GM18867 (cell line): Measurements from ENCODE around the gene DSTN.

Experiments
- ATAC-seq: cut with Tn5 transposase; IDR thresholded peaks from one replicate; pipeline ENCODE4 v1.9.1; 2021; ENCODE audit warnings: mild to moderate bottlenecking, moderate library complexity; ENCODE audit not compliant: unreplicated experiment

DSTN gene

GRCh38 chr20:17622086-17622850 lies 52.4 kb downstream of the DSTN start:
- ATAC-seq: no peak

DNA sequence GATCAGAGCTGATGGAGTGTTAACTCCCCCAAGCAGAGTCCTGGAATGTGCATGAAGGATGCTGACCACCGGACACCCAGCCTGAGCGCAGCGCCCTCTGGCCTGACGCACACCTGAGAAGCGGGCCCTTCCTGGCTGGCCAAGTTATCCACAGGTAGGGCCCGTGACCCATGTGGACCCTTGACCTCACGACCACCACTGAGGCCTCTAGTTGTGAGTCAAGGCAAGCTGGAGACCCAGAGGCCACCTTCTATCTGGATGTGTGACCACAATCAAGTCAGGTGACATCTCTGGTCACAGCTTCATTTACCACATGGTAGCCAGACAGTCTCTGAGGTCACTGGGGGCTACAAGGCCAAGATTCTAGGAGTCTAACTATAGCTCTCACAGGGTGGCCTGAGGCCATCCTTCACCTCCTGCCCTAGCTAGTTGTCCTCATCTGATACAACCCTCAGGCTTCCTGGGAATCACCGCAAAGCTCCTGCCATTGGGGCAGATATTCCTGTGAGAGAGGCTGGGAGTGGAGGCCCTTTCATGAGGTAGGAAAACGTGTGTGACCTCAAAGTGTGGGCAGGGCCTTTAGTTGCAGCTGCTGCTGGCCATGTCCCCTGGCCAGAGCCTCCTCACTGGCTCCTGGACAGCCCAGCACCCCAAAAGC lies 53.1 kb downstream of the DSTN start:
- ATAC-seq: no peak

GRCh38 chr20:17624070-17624469 lies 54.2 kb downstream of the DSTN start:
- no peak for ATAC-seq

- ATAC-seq: no peak
Observed at GRCh38 chr20:17624551-17625245, 54.8 kb downstream of the DSTN start.

DNA sequence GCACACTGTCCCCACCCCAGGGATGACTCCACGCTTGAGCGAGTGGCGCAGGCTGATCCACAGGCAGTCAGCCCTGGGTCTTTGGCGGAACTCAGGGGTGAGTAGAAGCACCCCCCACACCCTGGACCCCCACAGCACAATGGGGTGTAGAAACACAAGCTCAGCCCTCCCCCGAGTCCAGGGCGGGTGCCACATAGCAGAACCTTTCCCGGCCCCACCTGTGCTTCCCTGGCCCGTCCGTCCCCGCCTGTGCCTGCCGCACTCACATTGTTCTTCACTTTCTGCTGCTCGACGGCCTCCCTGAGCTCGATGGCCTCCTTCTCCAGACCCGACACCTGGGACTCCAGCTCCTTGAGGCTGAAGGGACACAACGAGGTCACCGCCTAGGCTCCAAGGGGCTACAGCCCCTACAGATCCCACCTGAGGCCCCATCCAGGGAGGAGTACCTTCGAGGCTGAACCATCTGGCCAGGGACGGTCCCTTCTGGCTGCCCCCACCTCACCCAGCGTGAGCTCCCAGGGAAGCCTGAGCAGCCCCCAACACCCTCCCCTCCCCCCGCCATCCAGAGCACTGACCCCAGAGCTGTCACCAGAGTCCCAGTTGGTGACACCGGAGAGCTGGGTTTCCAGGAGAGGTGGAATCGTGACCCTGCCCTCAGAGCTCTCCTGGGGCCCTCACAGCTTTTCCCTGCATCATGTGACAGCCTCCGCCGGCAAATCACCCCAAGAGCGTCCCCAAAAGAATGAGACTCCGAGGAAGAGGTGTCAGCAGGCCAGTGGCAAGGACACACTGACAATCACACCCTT lies 55.6 kb downstream of the DSTN start:
- ATAC-seq: no peak

DNA sequence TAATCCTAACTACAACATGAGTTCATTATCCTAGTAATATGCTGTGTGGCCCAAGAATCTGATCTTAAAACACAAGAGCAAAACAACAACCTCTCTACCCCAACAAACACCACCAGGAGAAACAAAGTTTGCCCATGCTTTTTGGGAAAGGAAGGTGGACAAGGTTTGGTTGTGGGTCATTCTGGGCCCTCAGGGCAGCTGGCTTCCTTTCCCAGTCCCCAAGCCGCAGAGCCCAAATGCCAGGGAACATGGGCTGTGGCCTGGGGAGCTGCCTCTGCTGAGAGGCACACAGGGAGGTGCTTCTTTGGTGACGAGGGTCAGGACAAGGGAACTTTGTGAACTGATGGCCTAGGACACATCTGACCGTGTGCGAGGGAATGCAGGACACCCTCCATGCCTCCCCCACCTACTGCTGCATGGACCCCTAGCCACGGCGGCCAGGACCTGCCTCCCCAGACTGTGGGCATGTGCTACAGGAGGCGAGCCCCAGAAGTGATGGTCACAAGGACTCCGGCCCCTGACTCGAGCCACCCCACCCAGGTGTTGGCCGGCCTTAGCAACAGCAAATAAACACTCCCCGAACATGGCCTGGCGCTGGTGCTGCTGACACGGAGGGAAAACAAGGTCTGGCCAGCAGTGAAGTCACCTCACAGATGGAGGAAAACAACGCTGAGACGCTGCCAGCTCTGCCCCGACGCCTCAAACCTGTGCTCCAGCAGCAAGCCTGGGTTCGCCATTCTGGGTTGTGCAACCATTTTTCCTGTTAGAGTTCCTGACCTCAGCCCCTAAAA lies 56.5 kb downstream of the DSTN start:
- ATAC-seq: no peak

DNA sequence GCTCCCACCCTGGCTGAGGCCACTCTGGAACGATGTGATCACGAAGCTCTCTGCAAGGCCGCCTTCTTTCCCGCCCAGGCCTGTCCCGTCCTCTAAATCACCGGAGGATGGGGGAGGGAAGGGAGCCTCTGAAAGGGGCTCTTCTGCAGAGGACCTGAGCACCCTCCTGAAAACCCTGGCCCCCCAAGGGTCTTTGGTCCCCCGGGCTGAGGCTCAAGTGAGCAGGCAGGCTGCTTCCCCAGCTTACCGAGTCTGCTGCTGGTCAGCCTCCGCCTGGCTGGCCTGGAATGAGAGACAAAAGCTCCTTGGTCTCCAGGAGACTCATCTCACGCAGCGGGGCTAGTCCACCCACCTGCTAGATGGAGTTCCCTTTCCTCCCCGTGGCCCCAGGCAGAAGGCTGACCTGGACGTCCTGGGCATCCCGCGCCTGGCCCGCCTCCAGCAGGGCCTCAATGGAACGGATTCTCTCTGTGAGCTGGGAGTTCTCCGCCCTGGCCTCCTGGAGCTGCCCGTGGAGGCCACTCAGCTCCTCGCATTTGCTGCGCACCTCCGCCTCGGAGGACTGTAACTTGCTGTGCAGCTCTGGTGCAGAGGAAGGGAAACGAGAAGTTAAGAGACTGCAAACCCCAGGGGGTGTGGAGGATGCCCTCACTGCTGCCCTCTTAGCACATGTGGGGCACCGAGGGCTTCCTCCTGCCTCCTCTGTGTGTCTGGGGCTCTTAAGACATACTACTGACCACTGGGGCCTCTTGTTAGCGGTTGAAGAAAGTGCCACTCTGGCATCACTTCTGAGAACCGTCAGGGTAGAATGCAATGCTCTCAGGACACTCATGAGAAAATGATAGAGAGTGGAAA lies 57.5 kb downstream of the DSTN start:
- ATAC-seq: no peak

DNA sequence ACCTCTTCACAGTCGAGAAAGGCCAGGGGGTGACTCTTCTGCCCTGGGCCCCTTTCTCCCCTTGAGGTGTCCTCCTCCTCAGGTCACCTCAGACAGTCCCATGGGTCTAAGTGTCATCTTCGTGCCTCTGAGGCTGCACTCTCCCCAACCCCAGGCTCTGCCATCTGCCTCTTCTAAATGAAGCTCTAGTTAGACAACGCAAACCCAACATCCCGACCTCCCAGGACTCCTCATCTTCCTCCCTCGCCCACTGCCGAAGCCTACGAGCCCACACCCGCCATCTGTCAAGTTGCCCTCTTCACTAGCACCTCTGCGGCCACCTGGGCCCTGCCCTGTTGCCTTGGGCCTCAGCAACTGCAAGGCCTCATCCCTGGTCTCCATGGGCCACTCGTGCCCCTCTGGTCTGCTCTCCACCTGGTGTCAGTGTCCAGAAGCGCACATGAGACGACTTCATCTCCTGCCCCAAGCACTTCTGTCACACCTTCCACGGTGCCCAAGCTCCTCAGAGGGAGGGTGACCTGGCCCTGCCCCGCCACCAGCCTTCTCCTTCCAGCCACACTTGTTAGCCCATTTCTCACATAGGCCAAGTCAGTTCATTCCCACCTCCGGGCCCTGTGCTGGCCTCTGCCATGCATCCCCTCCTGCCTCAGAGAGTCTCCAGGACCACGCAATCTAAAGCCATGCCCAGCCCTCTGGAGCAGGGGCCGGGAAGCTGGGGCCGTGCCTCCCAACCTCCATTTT lies 58.4 kb downstream of the DSTN start:
- no peak for ATAC-seq

GRCh38 chr20:17629025-17629424 lies 59.1 kb downstream of the DSTN start:
- no peak for ATAC-seq

- ATAC-seq: no peak
Observed at GRCh38 chr20:17629678-17630089, 59.8 kb downstream of the DSTN start.

DNA sequence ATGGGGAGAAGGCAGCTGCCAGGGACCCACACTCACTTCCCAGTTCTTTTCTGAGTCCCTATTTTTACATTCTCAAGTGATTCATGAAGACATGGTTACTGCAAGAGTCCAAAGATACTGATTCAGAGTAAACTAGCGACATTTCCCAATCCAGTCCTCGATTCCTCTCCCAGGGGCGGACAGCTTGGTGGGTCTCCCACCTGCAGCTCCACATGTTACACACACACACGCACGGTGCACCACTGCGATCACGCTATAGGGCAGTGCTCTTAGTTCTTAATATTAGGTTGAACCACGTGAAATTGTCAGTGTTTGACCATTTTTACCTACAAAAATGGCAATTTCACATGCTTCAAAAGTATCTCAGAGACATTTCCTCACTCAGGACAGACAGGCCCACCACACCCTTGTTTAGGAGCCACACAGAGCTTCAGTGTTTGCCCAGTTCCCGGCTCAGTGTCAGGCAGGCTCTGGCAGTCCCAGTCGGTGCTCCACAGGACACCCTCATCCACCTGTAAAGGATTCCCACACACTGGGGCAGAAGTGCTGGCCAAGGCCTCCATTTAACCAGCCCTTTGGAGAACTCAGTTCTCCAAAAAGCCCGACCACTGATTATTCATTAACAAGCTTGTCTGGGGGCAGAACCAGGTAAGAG lies 60.4 kb downstream of the DSTN start:
- no peak for ATAC-seq

DNA sequence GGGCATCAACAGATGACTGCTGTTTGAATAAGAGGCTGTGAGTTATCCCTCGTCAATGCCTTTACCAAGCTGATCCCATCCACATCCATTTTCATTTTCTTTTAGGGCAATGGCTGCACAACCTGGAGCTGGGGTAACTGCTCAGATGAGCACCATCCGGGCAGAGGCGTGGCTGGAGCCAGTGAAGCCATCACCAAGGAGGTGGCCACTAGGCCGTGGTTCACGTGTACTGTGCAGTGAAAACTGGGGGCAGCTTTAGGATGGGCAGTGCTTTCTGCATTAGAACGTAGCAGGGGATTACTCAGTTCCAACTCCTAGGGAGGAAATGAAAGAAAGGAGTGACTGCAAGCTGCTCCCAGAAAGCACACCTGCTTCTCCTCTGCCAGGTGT lies 60.9 kb downstream of the DSTN start:
- ATAC-seq: no peak

DNA sequence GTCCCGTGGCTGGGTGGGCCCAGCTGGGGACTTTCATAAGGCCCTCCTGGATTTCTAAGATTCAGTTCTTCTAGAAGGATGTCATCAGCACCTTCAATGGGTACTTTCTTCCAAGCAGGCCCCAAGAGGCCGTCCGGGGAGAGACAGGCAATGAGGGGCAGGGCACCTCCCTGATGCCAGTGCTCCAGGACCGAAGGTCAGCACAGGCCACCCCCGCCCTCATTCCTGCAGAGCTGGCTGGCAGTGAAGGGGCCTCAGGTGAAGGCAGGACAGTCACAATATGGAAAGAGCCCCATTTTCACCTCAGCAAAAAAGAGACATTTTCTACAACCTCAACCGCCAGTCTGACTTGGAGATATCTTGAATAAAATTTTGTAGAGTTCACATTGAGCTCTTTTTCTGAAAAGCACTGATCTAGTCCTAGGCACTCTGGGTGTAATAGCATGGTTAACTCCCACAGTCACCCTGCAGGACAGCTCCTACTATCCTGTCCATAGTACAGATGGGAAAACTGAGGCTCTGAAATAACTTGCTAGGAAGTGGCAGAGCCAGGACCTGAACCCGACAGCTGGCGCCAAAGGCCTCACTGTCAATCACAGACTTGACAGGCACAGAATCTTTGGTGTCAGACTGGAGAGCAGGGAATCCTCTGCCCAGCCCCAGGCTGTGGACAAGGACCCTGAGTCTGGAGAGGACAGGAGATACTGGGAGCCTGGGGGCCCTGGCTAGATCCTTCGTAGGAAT lies 61.9 kb downstream of the DSTN start:
- ATAC-seq: no peak

- no peak for ATAC-seq
Observed at GRCh38 chr20:17633221-17633849, 63.5 kb downstream of the DSTN start.

- no peak for ATAC-seq
Observed at GRCh38 chr20:17633850-17634500, 64.1 kb downstream of the DSTN start.

GRCh38 chr20:17634661-17635331 lies 64.9 kb downstream of the DSTN start:
- no peak for ATAC-seq
